ENCODE data around the gene FILIP1L. TPM values are rescaled to one million over a fixed set of nuclear protein-coding genes. Genes with fewer than 3 reads are reported as not detected.

The FILIP1L gene
- total RNA-seq, 1 donor from 2014 or later, result 41.5 TPM

DNA sequence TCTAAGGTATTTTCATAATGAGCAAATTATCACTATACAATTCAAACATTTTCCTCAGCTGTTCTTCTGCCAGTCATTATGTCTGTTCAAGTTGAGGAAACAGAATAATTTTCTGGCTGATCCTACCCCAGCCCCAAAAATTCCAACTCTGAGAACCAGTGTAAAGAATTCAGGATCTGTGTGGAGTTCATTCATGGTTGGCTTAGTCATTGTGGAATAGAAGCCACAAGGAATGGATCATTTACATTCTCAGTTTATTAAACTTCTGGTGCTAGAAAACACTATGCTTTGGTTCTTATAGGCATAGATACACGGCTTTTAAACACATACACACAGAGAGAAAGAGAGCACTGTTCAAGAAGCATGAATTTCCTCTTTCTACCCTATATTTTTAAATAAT lies 162.0 kb downstream of the FILIP1L start:
- DNase-seq (ENCODE audit: extremely low spot score in 2 of 2), result no peak
- Histone ChIP-seq H3K4me1 (no peaks in the 10 kb centered on the region), H3K27ac (no peak overlapping the region), H3K27me3 (no peaks in the 10 kb centered on the region), H3K36me3 (no peaks in the 10 kb centered on the region), H3K9me3 (no peaks in the 10 kb centered on the region), H3K4me3 (no peak overlapping the region)
- TF ChIP-seq, protein P1, sequence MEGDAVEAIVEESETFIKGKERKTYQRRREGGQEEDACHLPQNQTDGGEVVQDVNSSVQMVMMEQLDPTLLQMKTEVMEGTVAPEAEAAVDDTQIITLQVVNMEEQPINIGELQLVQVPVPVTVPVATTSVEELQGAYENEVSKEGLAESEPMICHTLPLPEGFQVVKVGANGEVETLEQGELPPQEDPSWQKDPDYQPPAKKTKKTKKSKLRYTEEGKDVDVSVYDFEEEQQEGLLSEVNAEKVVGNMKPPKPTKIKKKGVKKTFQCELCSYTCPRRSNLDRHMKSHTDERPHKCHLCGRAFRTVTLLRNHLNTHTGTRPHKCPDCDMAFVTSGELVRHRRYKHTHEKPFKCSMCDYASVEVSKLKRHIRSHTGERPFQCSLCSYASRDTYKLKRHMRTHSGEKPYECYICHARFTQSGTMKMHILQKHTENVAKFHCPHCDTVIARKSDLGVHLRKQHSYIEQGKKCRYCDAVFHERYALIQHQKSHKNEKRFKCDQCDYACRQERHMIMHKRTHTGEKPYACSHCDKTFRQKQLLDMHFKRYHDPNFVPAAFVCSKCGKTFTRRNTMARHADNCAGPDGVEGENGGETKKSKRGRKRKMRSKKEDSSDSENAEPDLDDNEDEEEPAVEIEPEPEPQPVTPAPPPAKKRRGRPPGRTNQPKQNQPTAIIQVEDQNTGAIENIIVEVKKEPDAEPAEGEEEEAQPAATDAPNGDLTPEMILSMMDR (IDR thresholded peaks at IDR 0.05), result no peak
- no peak for TF ChIP-seq POLR2A (IDR thresholded peaks at IDR 0.05)
- TF ChIP-seq POLR2AphosphoS5 (IDR thresholded peaks at IDR 0.05; ENCODE audit: insufficient read depth in 1 of 2, low read depth in 1 of 2), result no peak
- intact Hi-C loops (cut with DNase I), result no loop called here

DNA sequence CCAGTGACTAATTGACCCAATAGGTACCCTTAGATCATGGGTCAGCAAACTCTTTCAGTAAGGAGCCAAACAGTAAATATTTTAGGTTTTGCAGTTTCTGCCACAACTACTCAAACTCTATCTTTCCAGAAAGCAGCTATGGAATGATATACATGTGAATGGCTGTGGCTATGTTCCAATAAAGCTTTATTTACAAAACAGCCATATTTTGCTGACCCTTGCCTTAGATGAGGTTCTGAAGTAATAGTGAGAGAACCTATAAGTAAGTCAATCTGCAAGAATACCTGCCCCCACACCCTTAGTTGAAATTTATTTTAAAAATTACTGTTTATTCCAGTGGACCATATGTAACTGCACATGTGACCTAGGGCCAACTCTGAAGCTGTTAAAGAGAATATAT lies 162.6 kb downstream of the FILIP1L start:
- DNase-seq (ENCODE audit: extremely low spot score in 2 of 2), result no peak
- no peaks in the 10 kb centered on the region for H3K27me3 ChIP-seq
- H3K4me1 ChIP-seq, result no peaks in the 10 kb centered on the region
- no peak for TF ChIP-seq POLR2A (IDR thresholded peaks at IDR 0.05)
- intact Hi-C loops (cut with DNase I), result no loop called here
- H3K36me3 ChIP-seq, result no peaks in the 10 kb centered on the region
- H3K9me3 ChIP-seq, result no peaks in the 10 kb centered on the region
- H3K27ac ChIP-seq, result no peak overlapping the region
- H3K4me3 ChIP-seq, result no peak overlapping the region

DNA sequence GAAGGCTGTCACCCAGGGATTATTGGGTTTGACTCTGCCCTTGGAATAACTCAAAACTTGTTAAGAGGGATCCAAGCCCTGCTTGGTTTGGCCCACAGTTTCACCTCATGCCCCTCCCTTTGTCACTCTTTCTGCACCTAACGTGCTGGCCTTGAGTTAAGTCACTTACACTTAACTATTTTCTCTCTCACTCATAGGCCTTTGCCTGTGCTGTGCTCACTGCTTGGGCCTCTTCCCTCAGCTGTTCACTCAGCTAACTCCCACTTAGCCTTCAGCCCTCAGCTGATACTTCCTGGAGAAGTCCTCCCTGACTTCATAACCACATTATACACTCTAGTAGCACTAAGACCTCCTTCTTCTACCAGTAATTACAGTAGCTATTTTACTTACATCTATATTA lies 163.4 kb downstream of the FILIP1L start:
- no peak for TF ChIP-seq POLR2AphosphoS5 (IDR thresholded peaks at IDR 0.05; ENCODE audit: insufficient read depth in 1 of 2, low read depth in 1 of 2)
- no peak for TF ChIP-seq POLR2A (IDR thresholded peaks at IDR 0.05)
- TF ChIP-seq, protein P1 (IDR thresholded peaks at IDR 0.05), result no peak
- H3K36me3 ChIP-seq, result no peaks in the 10 kb centered on the region
- no peaks in the 10 kb centered on the region for H3K4me1 ChIP-seq
- no peak for DNase-seq (ENCODE audit: extremely low spot score in 2 of 2)
- intact Hi-C loops (cut with DNase I), result no loop called here
- no peaks in the 10 kb centered on the region for H3K27me3 ChIP-seq
- H3K4me3 ChIP-seq, result no peak overlapping the region
- H3K27ac ChIP-seq, result no peak overlapping the region
- H3K9me3 ChIP-seq, result no peaks in the 10 kb centered on the region

DNA sequence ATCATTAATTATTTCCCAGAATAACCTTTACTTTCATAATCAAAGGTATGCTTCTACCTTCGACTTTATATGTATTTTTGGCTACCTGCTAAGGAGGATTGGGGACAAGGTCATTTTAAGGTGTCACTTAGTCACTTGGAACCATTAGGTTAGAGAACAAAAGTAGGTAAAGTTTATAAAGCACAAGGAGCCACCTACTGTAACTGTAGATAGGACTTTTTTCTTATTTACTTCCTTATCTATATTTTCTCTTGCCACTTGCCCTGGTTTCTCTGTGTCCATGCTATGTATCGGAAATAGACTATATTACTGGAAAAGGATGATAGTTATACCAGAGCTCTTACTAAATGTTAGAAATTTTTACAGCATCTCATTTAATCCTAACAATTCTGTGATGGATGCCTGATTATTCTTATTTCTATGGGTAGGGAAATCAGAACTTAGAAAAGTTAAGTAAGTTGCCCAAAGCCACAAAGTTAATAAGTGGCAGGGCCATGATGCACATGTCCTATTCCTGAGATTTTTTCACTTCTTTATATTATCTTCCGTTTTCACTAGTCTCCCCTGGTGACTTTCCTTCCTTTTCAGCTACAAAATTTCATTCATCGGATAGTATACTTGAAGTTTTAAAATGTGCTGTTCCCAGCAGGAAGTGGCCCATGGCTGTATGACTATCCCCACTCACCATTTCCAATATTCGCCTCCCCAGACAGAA lies 164.2 kb downstream of the FILIP1L start:
- H3K36me3 ChIP-seq, result no peaks in the 10 kb centered on the region
- H3K27me3 ChIP-seq, result no peaks in the 10 kb centered on the region
- intact Hi-C loops (cut with DNase I), result loop anchor here (10.0 kb wide), 2 partner anchors 75 to 95 kb away; no protein-coding TSS in a partner anchor
- no peak for DNase-seq (ENCODE audit: extremely low spot score in 2 of 2)
- no peak overlapping the region for H3K27ac ChIP-seq
- H3K4me1 ChIP-seq, result peaks cover 7% of the 10 kb centered on the region
- H3K9me3 ChIP-seq, result no peaks in the 10 kb centered on the region
- TF ChIP-seq, protein P1 (IDR thresholded peaks at IDR 0.05), result no peak
- TF ChIP-seq POLR2A (IDR thresholded peaks at IDR 0.05) (no peak), POLR2AphosphoS5 (IDR thresholded peaks at IDR 0.05; ENCODE audit: insufficient read depth in 1 of 2, low read depth in 1 of 2) (no peak)
- H3K4me3 ChIP-seq, result no peak overlapping the region

DNA sequence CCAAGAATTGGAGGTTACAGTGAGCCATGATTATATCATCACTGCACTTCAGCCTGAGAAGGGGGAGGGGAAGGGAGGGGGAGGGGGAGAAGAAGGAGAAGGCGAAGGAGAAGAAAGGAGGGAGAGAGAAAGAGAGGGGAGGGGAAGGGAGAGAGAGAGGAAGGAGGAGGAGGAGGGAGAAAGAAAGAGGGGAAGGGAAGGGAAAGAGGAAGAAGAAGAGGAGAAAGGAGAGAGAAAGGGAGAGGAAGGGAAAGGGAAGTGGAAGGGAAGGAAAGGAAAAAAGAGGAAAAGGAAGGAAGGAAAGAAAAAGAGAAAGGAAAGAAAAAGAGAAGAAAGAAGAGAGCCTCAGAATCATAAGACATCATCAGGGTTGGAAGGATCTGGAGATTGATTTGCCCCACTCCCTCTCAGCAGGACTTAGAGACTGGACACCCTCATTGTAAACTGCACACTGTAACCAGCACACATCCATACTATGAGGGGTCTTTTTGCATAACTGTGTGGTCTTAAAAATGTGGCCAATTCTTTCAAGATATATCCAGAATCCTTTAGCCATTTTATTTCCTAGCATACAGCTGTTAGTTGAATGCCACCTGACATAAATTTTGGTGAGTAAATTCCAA lies 165.7 kb downstream of the FILIP1L start:
- DNase-seq (ENCODE audit: extremely low spot score in 2 of 2), result no peak
- H3K4me1 ChIP-seq, result peaks cover 22% of the 10 kb centered on the region
- H3K9me3 ChIP-seq, result no peaks in the 10 kb centered on the region
- no peaks in the 10 kb centered on the region for H3K27me3 ChIP-seq
- H3K36me3 ChIP-seq, result no peaks in the 10 kb centered on the region
- H3K27ac ChIP-seq, result no peak overlapping the region
- H3K4me3 ChIP-seq, result no peak overlapping the region
- TF ChIP-seq, protein P1 (IDR thresholded peaks at IDR 0.05), result no peak
- TF ChIP-seq POLR2A (IDR thresholded peaks at IDR 0.05), result no peak
- no peak for TF ChIP-seq POLR2AphosphoS5 (IDR thresholded peaks at IDR 0.05; ENCODE audit: insufficient read depth in 1 of 2, low read depth in 1 of 2)
- intact Hi-C loops (cut with DNase I), result loop anchor here (10.0 kb wide), 2 partner anchors 74 to 96 kb away; no protein-coding TSS in a partner anchor

Data from vagina (tissue), 2 donors.